Measurements from ENCODE around the gene NUP210. TPM values are rescaled to one million over a fixed set of nuclear protein-coding genes. Genes with fewer than 3 reads are reported as not detected.

Gene NUP210
- total RNA-seq, 1 donor from 2014 or later = 3.7 TPM

DNA sequence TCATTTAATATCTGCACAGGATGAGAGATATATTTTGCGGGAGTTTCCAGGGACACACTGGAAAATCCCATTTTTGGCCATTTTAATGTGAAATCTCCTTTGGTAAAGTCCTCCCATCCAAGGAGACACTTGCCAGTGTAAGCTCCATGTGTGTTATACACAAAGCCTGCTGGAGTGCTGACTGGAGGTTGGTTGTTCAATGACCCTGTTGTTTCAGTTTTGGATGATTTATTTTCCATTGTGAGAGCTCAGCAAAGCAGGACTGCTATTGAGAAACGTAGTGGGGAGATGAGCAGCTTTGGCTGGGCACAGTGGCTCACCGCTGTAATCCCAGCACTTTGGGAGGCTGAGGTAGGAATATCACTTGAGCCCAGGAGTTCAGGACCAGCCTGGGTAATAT is 127.7 kb downstream of the NUP210 start:
- Histone ChIP-seq H3K36me3 (ENCODE audit: control insufficient read depth in 3 of 3, insufficient read depth in 3 of 3, low read length in 3 of 3) (no peaks in the 10 kb centered on the region), H3K9ac (ENCODE audit: low read depth in 1 of 3, low read length in 3 of 3) (no peak overlapping the region), H3K9me3 (ENCODE audit: control insufficient read depth in 3 of 3, low read length in 3 of 3) (no peaks in the 10 kb centered on the region), H3K4me3 (ENCODE audit: low read length in 3 of 3) (no peak overlapping the region), H3K27ac (ENCODE audit: low read depth, low read length) (no peak overlapping the region), H3K4me1 (ENCODE audit: control insufficient read depth in 3 of 3, insufficient read depth in 3 of 3, low read length in 3 of 3) (no peaks in the 10 kb centered on the region), H3K27me3 (ENCODE audit: control insufficient read depth in 3 of 3, insufficient read depth in 3 of 3, low read length in 3 of 3) (peaks cover 0 to 22% (median 5%) of the 10 kb centered on the region in 3 donors)

DNA sequence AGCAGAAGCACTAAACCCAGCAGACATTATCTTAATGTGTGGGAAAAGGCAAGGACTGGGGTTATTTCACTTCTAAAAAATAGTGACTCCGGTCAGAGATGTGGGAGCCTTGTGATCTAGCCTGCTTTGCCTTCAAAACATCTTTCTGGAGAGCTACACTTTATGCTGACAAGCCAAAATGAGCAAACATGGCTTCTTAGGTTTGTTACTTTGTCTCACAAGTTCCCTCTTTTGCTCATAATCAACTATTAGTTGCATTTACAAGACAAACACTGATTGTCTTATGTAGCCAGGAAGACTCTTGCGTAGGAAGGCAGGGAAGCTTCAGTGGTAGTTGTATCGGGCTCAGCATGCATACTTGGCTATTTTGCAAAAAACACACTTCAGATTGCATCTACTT is 129.2 kb downstream of the NUP210 start:
- H3K9ac ChIP-seq (ENCODE audit: low read depth in 1 of 3, low read length in 3 of 3) = no peak overlapping the region
- peaks cover 0 to 17% (median under 1%) of the 10 kb centered on the region in 3 donors for H3K27me3 ChIP-seq (ENCODE audit: control insufficient read depth in 3 of 3, insufficient read depth in 3 of 3, low read length in 3 of 3)
- H3K4me1 ChIP-seq (ENCODE audit: control insufficient read depth in 3 of 3, insufficient read depth in 3 of 3, low read length in 3 of 3) = no peaks in the 10 kb centered on the region
- no peaks in the 10 kb centered on the region for H3K36me3 ChIP-seq (ENCODE audit: control insufficient read depth in 3 of 3, insufficient read depth in 3 of 3, low read length in 3 of 3)
- no peak overlapping the region for H3K27ac ChIP-seq (ENCODE audit: low read depth, low read length)
- no peak overlapping the region for H3K4me3 ChIP-seq (ENCODE audit: low read length in 3 of 3)
- no peaks in the 10 kb centered on the region for H3K9me3 ChIP-seq (ENCODE audit: control insufficient read depth in 3 of 3, low read length in 3 of 3)

DNA sequence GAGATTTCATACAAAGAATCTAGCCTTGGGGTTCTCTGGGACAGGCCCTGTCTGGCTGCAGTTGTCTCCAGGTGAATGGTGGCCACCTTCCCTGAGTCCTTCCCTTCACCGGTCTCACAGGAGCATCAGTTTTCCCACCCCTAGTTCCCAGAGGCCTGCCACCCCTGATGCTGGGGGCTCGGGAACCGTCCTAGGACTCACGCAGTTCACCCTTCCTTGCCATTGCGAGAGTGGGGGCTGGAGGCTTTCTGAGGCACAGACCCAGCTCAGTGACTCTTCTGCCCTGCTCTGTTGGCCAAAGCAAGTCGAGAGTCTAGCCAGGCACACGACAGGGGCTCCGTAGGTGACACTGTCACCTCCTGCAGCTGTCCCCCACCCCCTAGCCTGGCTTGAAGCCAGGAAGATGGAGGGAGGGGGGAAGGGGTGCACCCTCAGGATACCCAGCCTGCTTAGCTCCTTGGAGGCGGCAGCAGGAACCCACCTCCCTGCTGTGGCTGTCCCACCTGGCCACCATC is 130.3 kb downstream of the NUP210 start:
- H3K27me3 ChIP-seq (ENCODE audit: control insufficient read depth in 3 of 3, insufficient read depth in 3 of 3, low read length in 3 of 3) = peaks cover 3 to 23% (median 10%) of the 10 kb centered on the region in 3 donors
- H3K4me1 ChIP-seq (ENCODE audit: control insufficient read depth in 3 of 3, insufficient read depth in 3 of 3, low read length in 3 of 3) = no peaks in the 10 kb centered on the region
- no peak overlapping the region for H3K9ac ChIP-seq (ENCODE audit: low read depth in 1 of 3, low read length in 3 of 3)
- no peak overlapping the region for H3K4me3 ChIP-seq (ENCODE audit: low read length in 3 of 3)
- H3K27ac ChIP-seq (ENCODE audit: low read depth, low read length) = no peak overlapping the region
- no peaks in the 10 kb centered on the region for H3K36me3 ChIP-seq (ENCODE audit: control insufficient read depth in 3 of 3, insufficient read depth in 3 of 3, low read length in 3 of 3)
- H3K9me3 ChIP-seq (ENCODE audit: control insufficient read depth in 3 of 3, low read length in 3 of 3) = no peaks in the 10 kb centered on the region

DNA sequence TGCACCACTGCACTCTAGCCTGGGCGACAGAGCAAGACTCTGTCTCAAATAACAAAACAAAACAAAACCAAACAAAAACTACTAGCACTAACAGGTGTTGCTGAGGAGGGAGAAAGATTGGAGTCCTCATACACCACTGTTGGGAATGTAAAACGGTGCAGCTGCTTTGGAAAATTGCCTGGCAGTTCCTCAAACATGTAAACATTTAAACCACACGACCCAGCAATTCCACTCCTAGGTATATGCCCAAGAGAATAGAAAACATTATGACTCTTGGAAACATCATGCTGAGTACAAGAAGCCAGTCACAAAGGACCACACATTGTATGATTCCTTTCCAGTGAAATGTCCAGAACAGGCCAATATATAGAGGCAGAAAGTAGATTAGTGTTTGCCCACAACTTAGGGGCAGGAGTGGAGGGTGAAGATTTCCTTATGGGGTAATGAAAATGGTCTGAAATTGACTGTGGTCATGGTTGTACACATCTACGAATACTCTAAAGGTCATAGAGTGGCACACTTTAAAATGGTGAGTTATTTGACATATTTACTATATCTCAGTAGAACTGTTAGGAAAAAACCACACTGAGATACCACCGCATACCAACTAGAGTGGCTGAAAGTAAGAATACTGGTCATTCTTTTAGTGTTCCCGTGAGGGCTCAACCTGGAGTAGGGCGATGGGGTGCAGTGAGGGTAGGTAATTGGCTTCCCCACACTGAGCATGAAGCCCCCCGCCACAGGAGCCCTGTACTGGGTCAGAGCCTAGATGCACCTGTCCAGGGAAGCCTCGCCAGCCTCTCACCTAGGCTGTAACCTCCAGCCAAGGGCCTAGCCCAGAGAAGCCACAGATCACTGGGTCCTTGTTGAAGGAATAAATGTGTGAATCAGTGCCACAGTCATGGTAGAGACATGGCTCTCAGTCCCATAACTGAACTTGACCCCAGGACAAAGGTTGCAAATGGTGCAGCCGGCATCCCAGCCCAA is 131.1 kb downstream of the NUP210 start:
- Histone ChIP-seq H3K4me3 (ENCODE audit: low read length in 3 of 3) (no peak overlapping the region), H3K36me3 (ENCODE audit: control insufficient read depth in 3 of 3, insufficient read depth in 3 of 3, low read length in 3 of 3) (no peaks in the 10 kb centered on the region), H3K27ac (ENCODE audit: low read depth, low read length) (no peak overlapping the region), H3K27me3 (ENCODE audit: control insufficient read depth in 3 of 3, insufficient read depth in 3 of 3, low read length in 3 of 3) (peaks cover 8 to 24% (median 18%) of the 10 kb centered on the region in 3 donors), H3K9me3 (ENCODE audit: control insufficient read depth in 3 of 3, low read length in 3 of 3) (peaks cover 0 to 4% (median 1%) of the 10 kb centered on the region in 3 donors), H3K4me1 (ENCODE audit: control insufficient read depth in 3 of 3, insufficient read depth in 3 of 3, low read length in 3 of 3) (no peaks in the 10 kb centered on the region), H3K9ac (ENCODE audit: low read depth in 1 of 3, low read length in 3 of 3) (no peak overlapping the region)

DNA sequence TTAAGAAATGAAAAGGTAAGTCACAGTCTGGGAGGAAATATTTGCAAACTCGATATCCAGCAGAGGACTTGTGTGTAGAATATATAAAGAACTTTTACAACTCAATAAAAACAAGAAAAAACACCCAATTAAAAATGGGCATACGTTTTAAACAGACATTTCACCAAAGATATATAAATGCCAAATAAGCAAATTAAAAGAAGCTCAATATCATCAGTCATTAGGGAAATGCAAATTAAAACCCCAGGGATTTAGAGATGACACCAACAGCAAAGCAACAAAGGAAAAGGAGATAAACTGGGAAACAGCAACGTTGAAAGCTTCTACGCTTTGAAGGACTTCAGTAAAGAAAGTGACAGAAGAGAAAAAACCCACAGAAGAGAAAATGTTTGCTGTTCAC is 132.3 kb downstream of the NUP210 start:
- peaks cover 13 to 28% (median 20%) of the 10 kb centered on the region in 3 donors for H3K27me3 ChIP-seq (ENCODE audit: control insufficient read depth in 3 of 3, insufficient read depth in 3 of 3, low read length in 3 of 3)

DNA sequence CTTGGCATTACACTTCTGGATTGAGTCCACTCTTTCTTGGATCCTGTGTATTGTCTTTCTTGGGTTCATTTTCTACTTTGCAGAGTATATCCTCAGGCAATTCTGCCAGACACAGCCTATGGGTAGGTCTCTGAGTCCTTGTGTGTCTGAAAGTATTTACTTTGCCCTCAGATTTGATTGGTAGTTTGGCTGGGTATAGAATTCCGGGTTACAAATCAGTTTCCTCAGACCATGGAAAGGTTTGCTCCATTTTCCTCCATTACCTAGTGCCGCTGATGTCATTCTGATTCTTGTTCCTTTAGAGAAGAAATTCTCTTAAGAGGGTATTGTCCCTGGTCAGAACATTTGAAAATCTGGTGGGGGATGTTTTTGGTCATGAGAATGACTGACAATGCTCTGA is 133.2 kb downstream of the NUP210 start:
- H3K9me3 ChIP-seq (ENCODE audit: control insufficient read depth in 3 of 3, low read length in 3 of 3) = peaks cover 0 to 7% (median 3%) of the 10 kb centered on the region in 3 donors
- H3K27me3 ChIP-seq (ENCODE audit: control insufficient read depth in 3 of 3, insufficient read depth in 3 of 3, low read length in 3 of 3) = peaks cover 15 to 28% (median 20%) of the 10 kb centered on the region in 3 donors
- H3K4me1 ChIP-seq (ENCODE audit: control insufficient read depth in 3 of 3, insufficient read depth in 3 of 3, low read length in 3 of 3) = peaks cover 4 to 5% (median 4%) of the 10 kb centered on the region in 3 donors
- H3K9ac ChIP-seq (ENCODE audit: low read depth in 1 of 3, low read length in 3 of 3) = no peak overlapping the region
- H3K27ac ChIP-seq (ENCODE audit: low read depth, low read length) = no peak overlapping the region
- no peak overlapping the region for H3K4me3 ChIP-seq (ENCODE audit: low read length in 3 of 3)
- H3K36me3 ChIP-seq (ENCODE audit: control insufficient read depth in 3 of 3, insufficient read depth in 3 of 3, low read length in 3 of 3) = no peaks in the 10 kb centered on the region

More for the DNA sequence above, 132.3 kb downstream of the NUP210 start:
- Histone ChIP-seq H3K27ac (ENCODE audit: low read depth, low read length) (no peak overlapping the region), H3K36me3 (ENCODE audit: control insufficient read depth in 3 of 3, insufficient read depth in 3 of 3, low read length in 3 of 3) (no peaks in the 10 kb centered on the region), H3K9me3 (ENCODE audit: control insufficient read depth in 3 of 3, low read length in 3 of 3) (peaks cover 0 to 7% (median 3%) of the 10 kb centered on the region in 3 donors), H3K4me3 (ENCODE audit: low read length in 3 of 3) (no peak overlapping the region), H3K4me1 (ENCODE audit: control insufficient read depth in 3 of 3, insufficient read depth in 3 of 3, low read length in 3 of 3) (no peaks in the 10 kb centered on the region), H3K9ac (ENCODE audit: low read depth in 1 of 3, low read length in 3 of 3) (no peak overlapping the region)

DNA sequence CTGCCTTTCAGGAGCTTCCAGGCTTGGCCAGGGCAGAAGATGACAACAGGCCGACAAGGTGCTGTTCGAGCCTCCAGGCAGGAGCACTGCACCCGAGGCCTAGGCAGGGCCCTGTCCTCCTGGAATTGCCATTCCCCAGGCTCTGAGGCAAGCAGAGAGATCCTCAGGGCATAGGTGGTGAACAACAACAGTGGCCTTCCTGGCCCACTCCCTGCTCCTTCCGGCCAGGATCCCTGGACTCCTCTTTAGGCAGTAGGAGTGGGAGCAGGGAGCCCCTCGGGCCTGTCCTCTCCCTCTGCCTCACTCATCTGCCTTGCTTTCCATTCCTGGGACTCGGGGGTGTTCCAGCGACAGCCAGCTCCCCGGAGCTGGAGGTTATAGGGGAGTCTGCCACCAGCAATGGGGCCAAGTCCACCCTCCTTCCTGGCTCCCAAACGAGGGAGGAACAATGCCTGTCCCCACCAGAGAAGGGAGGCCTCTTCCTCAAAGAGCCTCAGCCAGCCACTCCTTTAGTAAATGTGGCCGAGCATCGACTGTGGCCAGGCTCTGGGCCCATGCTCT is 135.0 kb downstream of the NUP210 start:
- H3K27me3 ChIP-seq (ENCODE audit: control insufficient read depth in 3 of 3, insufficient read depth in 3 of 3, low read length in 3 of 3) = peaks cover 20 to 28% (median 21%) of the 10 kb centered on the region in 3 donors
- H3K9ac ChIP-seq (ENCODE audit: low read depth in 1 of 3, low read length in 3 of 3) = no peak overlapping the region
- H3K36me3 ChIP-seq (ENCODE audit: control insufficient read depth in 3 of 3, insufficient read depth in 3 of 3, low read length in 3 of 3) = no peaks in the 10 kb centered on the region

DNA sequence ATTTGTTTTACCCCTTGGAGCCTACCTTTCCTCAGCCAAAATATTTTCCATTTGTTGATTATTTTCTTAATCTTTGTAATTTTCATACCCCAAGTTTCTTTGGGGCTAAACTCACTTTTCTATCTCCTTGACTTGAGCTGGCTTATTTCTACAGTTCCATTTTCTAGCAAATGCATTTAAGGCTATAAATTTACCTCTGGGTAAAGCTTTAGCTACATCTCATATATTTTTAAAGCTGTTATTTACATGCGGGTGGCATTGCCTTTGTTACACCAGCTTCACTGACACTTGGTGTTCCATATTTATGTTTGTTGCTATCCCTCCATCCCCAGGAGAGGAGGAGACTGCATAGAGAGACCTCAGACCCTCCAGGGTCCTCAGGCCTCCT is 136.3 kb downstream of the NUP210 start:
- Histone ChIP-seq H3K4me3 (ENCODE audit: low read length in 3 of 3) (no peak overlapping the region), H3K36me3 (ENCODE audit: control insufficient read depth in 3 of 3, insufficient read depth in 3 of 3, low read length in 3 of 3) (no peaks in the 10 kb centered on the region), H3K9ac (ENCODE audit: low read depth in 1 of 3, low read length in 3 of 3) (no peak overlapping the region), H3K9me3 (ENCODE audit: control insufficient read depth in 3 of 3, low read length in 3 of 3) (peaks cover 0 to 7% (median 3%) of the 10 kb centered on the region in 3 donors), H3K27me3 (ENCODE audit: control insufficient read depth in 3 of 3, insufficient read depth in 3 of 3, low read length in 3 of 3) (peaks cover 20 to 24% (median 21%) of the 10 kb centered on the region in 3 donors), H3K27ac (ENCODE audit: low read depth, low read length) (no peak overlapping the region), H3K4me1 (ENCODE audit: control insufficient read depth in 3 of 3, insufficient read depth in 3 of 3, low read length in 3 of 3) (peaks cover 5 to 14% (median 6%) of the 10 kb centered on the region in 3 donors)

More for the DNA sequence above, 135.0 kb downstream of the NUP210 start:
- H3K27ac ChIP-seq (ENCODE audit: low read depth, low read length) = no peak overlapping the region
- H3K9me3 ChIP-seq (ENCODE audit: control insufficient read depth in 3 of 3, low read length in 3 of 3) = peaks cover 0 to 7% (median 3%) of the 10 kb centered on the region in 3 donors
- peaks cover 5 to 14% (median 6%) of the 10 kb centered on the region in 3 donors for H3K4me1 ChIP-seq (ENCODE audit: control insufficient read depth in 3 of 3, insufficient read depth in 3 of 3, low read length in 3 of 3)
- no peak overlapping the region for H3K4me3 ChIP-seq (ENCODE audit: low read length in 3 of 3)

DNA sequence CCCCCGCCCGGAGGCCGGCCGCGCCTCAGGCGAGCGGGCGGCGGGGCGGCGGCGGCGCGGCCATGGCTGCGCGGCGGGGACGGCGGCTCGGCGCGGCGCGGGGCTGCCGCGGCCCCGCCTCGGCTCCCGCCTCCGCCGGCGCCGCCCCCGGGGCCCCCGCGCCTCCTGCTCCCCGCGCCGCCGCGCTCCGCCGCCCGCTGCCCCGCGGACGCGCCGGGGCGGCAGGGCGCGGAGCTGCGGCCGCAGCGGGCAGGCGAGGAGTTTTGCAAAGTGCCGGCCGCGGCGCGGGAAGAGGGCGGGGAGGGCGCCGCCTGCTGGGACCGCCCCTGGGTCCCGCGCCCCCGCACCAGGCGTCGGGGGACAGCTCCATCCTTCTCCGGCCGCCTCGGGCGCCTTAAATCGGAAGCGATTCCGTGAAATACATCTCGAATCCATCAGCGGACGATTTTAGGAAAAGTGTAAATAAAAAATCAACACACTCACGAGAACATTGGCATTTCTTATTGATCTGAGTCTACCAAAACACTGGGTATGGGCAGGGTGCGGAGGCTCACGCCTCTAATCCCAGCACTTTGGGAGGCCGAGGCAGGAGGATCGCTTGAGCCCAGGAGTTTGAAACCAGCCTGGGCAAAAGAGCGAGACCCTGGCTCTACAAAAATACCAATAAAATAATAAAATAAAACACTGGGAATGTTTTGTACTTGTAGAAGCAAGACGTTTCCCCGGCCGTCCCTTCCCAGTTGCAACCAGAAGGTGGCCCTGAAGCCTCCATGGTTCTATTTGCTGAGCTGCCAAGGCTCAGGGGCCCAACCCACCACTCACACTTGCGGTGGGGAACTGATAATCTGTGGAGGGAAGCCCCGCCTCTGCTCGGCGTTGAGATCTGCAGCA is 136.9 kb downstream of the NUP210 start:
- Histone ChIP-seq H3K9ac (ENCODE audit: low read depth in 1 of 3, low read length in 3 of 3) (peak overlapping the region in 1 of 3 donors; percentile 40), H3K27me3 (ENCODE audit: control insufficient read depth in 3 of 3, insufficient read depth in 3 of 3, low read length in 3 of 3) (peaks cover 20 to 25% (median 21%) of the 10 kb centered on the region in 3 donors), H3K27ac (ENCODE audit: low read depth, low read length) (no peak overlapping the region), H3K9me3 (ENCODE audit: control insufficient read depth in 3 of 3, low read length in 3 of 3) (peaks cover 0 to 7% (median 3%) of the 10 kb centered on the region in 3 donors), H3K4me1 (ENCODE audit: control insufficient read depth in 3 of 3, insufficient read depth in 3 of 3, low read length in 3 of 3) (peaks cover 5 to 14% (median 6%) of the 10 kb centered on the region in 3 donors), H3K36me3 (ENCODE audit: control insufficient read depth in 3 of 3, insufficient read depth in 3 of 3, low read length in 3 of 3) (no peaks in the 10 kb centered on the region), H3K4me3 (ENCODE audit: low read length in 3 of 3) (peak overlapping the region; percentile 26 to 63 (median 52))

Data from skeletal muscle tissue (tissue), 4 donors.